Activated T-cell treated with anti-CD3 and anti-CD28 coated beads for 24 hours (primary cell): ENCODE measurements around the gene GPR17.

Experiments
- DNase-seq: peaks from one replicate; pipeline ENCODE4 v3.0.0-alpha.2; 2020; ENCODE audit warnings: low read depth

GPR17 gene

DNA sequence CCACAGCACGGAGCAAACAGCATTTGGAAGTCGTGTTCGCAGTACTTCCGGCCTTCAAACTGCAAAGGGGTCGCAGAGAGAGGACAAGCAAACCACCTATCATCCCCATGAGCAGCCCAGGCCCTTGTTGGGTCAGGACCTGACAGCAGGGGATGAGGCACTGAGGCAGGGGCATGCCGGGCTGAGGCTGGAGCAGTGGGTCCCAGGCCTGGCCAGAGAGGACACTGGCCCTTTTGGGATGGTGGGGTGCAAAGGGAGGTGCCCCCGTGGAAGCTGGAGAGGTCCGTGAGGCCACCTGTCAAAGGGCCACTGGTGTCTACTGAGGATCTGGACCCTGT, 8.9 kb downstream of the GPR17 start:
- DNase-seq, result no peak

DNA sequence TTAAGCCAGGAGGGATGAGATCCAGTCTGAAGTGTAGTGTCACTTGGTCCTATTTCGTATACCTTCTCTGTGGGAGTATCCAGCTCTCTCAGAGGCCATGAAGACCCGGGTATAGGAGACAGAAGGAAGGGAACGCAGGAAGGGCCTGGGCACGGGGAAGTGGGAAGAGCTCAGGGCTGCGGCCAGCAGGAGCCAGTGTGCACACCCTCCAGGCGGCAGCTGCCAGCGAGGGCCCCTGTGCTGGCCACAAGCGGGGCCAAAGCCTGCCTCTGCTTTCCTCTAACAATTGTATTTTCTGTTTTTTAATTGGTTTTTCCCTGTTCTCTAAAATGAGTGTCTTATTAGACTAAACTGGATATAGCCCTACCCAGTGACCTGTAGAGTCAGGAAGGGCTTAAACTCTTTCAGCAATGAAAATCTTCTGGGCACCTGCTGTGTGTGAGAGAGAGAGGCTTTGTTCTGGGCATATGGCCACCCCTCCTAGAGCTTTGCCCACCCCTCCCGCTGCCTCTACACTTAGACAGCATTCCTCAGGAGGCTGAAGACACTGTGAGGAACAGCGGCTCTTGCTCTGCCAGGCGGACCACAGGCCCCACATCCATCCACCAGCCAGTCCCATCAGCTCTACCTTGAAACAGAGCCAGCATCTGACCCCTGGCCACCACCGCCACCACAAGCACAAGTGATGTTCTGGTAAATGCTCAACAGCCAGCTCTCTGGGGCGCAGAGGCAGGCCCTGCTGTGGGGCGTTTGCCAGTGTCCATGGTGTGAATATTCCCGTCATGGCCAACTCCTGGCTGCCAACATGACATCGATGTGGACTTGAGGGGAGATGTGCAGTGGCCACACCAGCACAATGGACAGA, 9.5 kb downstream of the GPR17 start:
- DNase-seq, result no peak

DNA sequence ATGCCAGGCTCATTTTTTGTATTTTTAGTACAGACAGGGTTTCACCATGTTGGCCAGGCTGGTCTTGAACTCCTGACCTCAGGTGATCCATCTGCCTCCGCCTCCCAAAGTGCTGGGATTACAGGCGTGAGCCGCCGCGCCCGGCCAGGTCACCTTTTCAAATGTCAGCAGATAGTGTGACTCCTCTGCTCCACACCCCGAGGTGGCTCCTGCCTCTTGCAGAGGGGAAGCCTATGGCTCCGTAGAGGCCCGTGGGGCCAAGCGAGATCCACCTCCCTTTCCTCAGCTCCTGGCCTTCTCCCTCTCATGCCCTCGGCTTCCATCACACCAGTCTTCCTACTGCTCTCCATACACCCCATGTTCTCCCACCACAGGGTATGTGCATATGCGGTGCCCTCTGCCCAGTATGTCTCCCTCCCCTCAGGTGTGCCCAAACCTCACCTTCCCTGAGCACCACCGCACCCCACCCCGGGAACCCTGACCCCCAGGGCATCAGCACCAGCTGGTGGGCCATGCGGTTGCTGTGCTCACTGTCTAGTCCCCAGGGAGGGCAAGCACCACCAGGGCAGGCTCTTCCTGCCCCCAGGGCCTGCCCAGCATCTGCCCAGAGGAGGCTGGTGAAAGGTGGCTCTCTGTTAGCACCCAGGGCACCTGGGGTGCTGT, 10.7 kb downstream of the GPR17 start:
- no peak for DNase-seq

DNA sequence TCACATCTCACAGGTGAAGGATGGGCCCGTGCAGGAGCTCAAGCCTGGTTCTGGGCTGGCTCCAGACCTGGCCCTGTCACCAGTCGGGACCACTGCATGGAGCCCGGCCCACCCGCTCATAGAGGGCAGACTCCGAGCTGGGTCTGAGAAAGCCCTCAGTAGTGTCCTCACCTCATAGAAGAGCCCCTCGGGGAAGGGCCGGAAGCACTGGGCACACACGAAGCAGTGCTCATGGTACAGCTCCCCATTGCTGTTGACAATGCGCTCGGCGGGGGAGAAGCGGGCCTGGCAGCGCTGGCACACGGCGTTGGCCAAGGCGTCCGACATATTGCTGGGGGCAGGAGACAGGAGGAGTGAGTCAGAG, 11.3 kb downstream of the GPR17 start:
- DNase-seq, result no peak

DNA sequence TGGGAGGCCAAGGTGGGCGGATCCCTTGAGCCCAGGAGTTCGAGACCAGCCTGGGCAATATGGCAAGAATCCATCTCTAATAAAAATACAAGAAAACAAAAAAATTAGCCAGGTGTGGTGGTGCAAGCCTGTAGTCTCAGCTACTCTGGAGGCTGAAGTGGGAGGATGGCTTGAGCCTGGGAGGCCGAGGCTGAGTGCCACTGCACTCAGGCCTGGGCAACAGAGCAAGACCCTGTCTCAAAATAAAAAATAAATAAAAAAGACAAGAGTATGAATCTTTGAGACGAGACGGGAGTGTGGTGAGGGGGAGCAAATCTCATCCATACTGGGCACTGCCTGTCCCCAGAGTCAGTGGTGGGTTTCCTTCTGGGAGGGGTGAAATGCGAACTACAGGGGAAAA, 12.2 kb downstream of the GPR17 start:
- DNase-seq, result no peak

DNA sequence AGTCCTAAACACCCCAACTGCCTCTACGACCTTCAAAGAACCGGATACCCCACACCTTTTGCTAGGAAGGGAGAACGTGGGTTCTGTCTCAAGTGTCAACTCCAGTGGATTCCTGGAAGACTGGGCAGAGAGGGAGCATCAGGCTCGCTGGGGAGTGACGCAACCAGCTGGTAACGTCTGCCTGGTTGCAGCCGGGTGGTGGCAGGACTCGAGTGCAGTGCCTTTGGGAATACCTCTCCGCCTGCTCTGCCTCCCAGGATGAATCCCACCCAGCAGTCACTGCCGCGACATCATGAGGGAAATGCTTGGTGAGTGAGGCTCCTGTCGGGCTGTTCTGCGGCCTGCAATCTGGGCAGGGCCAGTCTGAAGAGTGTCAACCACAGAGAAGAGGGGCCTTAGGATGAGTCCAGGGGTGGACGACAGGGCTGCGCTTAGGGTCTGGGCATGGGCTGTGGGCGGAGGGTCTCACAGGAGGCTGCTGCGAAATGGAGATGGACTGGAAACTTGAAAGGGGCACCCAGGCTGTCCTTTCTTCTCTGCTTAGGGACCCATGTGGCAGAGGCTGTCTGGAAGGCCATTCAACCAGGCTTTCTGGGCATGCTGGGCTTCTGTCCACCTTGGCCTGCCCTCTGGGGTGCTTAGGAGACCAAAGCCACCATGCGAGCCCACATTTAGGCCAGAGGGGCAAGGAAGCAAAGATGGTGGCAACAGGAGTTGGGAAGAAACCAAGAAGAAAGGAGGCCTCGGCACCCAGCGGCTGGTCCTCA, 12.9 kb downstream of the GPR17 start:
- no peak for DNase-seq

DNA sequence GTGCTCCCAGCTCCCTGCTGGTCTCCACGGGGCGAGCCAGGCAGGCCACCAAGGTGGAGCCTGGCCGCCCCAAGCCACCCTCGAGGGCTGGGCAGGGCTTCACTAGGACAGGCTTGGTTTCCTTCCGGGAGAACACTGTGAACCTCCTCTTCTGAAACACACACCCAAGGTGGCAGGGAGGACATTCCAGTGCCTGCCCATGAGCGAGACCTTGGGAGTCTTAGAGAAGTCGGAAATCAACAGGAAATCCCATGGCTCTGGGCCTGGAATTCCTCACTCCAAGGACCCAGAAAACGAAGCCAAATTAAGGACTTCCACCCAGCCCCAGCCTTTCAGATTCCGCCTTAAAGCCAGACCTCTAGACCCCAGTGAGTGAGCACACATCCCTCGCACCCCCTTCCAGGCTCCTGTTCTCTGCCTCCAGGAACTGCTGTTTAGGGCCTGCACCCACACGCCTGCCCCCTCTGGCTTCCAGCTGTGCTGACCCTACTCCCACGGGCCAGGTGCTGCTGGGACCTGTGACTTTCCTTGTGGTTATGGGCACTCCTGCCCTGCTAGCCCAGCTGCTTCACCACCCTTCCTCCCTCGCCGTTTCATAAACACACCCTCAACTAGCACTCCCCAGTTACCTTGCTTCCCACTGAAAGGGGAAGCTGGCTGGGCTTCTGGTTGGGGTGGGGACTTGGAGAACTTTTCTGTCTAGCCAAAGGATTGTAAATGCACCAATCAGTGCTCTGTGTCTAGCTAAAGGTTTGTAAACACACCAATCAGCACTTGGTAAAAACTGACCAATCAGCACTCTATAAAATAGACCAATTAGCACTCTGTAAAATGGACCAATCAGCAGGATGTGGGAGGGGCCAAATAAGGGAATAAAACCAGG, 13.7 kb downstream of the GPR17 start:
- no peak for DNase-seq

DNA sequence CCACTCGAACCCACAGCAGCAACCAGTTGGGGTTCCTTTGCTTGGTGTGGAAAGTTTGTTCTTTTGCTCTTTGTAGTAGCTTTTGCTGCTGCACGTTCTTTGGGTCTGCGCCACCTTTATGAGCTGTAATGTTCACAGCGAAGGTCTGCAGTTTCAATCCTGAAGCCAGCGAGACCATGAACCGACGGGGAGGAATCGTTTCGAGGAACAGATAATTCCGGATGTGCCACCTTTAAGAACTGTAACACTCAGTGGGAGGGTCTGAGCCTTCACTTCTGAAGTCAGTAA, 14.3 kb downstream of the GPR17 start:
- no peak for DNase-seq

DNA sequence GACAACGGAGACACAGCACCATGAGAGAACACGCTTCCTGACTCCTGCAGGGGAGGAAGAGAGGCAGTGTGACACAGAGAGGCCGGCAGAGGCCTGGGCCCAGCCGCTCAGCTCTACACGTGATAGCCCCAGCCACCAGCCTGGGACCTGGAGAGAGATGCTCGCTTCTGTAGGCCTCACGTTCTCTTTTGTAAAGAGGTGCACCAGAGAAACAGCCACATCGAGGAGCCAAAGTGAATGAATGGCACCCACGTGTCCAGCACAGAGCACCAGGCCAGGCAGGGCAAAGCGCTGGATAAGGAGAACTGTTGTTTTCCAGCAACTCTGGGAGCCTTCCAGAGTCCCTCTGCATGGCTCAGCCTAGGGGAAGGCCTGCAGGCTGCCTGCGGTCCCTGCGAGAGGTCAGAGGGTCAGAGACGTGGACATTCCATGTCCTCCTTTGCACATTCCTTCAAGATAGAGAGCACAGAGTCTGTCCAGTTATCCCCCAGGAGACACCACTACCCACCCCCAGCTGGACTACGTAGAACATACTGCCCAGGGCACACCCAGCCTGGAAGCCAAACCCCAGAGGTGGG, 15.2 kb downstream of the GPR17 start:
- DNase-seq, result no peak

DNA sequence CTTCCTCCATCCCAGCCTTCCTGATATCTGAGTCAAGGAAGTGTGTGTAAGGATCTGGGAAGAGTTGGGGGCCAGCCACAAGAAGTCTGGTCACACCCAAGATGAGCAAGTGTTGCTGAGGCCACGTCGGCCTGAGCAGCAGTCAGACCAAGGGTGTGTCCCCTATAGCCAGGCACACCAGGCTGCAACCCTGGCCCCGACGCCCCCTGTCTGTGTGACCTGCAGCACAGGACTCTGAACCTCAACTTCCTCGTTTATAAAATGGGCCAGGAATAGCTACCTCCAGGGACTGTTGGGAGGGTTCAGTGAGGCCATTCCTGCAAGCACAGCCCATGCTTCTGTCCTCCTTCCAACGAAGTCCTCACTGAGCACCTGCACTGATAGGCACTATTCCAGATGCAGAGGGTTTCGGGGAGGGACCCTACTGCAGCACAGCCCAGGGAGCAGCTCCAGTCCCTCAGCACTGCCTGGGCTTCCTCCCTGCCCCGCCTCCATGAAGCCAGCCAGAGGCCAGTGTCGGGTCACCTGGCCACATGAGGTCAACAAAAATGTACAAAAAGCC, 16.1 kb downstream of the GPR17 start:
- no peak for DNase-seq

DNA sequence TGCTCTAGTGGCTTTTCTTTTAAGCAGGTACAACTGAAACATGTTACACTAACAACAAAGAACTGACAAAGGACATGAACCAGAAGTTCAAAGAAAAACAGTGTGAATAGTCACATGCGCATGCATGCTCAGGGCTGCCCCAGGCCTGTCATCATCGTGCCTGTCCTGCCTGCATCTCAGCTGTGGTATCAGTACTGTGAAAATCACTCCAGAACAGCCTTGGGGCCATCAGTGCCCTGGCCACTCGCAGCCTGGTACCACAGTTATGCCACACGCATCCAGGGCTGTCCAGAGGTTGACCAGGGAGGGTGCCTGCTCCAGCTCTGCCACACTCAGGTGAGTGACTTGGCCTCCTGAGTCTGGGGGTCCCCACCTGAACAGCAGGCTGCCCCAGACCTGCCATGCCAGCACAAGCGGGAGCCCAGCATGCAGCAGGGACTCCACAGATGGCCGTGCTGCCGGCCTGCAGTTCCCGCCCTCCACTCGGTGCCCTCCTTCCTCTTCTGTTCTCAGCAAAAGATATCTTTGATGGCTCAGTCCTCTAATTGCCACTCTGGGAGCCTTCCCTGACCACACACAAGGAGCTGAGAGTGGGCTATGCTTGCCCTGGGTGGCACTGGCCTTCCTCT, 17.1 kb downstream of the GPR17 start:
- no peak for DNase-seq

DNA sequence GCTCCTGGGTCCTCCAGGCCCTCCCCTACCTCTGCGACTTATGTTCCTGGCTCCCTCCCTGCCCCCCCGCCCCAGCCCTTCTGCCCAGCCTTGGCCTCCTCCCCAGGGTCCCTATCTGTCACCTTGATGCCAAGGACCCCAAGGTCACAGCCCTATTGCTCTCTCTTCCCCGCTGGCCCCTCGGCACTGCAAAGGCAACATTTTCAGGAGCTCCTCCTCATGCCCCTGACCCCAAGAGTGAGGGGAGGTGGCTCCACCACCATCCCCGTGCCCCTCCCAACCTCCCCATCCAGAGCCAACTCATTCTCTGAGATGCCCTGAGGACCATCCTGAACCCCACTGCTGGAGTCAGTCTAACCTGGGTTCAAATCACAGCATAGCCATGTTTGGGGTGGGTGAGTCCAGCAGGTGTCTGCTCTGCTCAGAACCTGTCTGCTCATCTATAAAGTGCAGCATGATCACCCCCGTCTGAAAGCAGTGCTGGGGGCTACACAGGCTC, 17.7 kb downstream of the GPR17 start:
- no peak for DNase-seq

DNA sequence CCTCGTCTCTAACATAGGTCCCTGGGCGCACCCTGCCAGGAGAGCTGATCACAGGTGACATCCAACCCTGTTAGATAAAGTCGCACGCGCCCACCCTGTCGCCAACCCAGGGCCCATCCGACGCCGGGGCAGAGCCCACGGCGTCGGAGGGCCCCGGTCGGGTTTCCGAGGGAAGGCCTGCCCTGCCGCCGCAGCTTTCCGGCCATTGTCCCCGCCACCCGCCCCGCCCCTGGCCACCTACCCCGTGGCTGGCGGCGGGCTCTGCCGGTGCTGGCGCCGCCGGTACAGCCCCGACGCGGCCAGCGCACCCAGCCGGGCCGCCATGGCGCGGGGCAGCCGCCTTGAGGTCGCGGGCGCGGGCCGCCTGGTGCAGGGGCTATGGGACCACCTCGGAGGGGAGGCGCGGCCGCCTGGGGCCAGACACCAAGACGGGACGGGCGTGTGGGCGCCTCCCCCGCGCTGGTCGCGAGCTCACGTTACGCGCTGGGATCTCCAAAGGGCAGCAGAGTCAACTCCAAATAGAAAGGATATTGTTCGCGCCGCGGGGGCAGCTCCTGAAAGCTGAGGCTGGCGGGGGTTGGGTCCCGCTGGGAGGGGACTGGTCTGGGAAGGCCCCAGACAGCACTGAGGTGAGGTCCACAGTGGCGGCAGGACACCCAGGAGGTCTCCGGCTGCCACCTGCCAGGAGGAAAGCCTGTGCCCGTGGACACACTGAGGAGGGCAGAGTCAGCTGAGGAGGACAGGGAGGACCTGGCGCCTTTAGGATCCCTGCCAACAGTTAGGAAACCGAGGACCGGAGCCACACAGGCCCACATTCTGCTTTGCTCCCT, 18.3 kb downstream of the GPR17 start:
- no peak for DNase-seq

DNA sequence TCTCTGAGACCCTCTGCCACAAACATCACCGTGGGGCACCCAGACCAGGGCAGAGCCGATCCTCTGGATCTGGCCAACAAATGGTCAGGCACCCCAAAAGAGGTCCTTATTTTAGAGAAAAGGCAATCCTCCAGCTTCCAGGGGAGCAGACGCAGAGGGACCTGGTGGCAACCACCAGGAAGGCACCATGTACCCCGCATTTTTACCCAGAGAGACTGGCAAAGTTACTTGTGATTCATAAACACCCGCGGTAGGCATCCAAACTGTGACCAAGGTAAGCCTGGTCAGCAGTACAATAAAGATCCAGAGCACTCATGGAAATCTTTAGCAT, 18.9 kb downstream of the GPR17 start:
- DNase-seq, result no peak

DNA sequence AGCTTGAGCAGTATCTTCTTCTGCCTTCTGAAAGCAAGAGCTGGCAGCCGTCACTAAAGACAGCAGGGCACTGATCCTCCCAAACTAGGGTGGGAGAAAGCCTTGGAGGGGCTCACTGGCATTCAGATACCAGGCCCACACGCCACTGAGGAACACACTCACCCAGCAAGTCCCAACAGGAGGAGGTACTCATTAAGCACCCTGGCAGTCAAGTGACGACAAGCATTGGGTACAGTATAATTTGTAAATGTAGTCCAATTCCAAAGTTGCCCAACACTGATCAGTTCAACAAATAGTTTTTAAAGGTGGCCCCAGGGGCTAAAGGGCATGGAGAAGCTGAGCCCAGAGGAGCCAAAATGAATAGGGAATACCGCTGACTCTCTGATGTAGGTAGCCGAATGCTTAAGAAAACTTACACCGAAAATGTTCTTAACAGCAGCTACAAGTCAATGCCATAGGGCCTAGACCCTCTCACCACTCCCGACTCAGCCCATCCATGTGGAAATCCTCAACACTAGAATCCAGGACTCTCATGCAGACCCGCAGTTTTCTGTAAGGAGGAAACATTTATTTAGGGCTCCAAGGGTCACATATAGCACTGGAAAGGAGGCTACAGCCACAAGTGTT, 19.4 kb downstream of the GPR17 start:
- no peak for DNase-seq

DNA sequence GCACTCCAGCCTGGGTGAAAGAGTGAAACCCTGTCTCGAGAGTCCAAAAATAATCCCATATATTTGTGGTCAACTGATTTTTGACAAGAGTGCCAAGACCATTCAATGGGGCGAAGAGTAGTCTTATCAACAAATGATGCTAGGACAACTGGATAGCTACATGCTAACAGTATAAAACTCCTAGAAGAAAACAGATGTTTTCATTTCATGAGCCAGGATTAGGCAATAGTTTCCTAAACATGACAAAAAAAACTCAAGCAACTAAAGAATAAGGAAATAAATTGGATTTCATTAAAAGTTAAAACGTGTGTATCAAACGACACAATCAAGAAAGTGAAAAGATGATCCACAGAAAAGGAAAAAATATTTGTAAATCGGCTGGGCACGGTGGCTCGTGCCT, 23.1 kb downstream of the GPR17 start:
- DNase-seq, result no peak

DNA sequence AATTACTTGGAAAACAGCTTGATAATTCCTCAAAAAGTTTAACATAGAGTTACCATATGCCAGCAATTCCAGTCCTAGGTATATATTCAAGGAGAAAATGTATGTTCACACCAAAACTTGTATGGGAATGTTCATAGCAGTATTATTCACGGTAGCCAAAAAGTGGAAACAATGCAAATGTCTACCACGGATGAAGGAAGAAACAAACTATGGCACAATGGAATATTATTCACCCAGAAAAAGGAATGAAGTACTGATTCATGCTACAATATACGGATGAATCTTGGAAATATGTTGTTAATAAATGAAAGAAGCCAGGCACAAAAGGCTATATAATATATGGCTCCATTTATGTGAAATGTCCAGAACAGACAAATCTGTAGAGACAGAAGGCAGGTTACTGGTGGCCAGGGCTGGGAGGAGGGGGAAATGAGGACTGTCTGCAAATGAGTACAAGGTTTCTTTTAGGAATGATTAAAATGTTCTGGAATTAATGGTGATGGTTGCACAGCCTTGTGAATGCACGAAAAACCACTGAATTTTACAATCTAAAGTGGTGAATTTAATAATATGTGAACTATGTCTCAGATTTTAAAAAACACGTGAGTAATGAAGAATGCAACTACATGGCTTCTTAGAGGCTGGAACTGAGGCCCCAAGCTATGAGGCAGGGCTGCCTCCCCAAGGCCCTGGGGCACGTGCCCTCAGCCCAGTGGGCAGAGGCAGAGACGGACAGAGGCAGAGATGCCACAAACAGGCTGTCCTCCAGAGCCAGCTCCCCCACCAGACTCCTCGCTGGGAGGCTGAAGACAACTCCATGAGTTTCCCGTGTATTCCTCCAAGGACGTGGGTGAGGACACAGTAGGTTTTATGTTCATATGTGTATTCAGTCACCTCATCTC, 24.4 kb downstream of the GPR17 start:
- no peak for DNase-seq

DNA sequence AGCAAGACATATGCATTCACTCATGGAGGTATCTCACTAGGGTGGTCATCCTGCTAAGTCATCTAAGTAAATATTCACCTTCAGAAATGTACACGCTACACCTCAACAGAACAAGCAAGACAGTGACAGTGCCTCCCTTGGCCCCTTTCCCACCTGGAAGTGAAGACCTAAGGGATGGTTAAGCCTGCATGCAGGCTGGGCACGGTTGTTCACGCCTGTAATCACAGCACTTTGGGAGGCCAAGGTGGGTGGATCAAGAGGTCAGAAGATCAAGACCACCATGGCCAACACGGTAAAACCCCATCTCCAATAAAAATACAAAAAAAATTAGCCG, 25.0 kb downstream of the GPR17 start:
- no peak for DNase-seq
